Mesenchymal stem cell (in vitro differentiated cells and primary cell): Measurements from ENCODE around the gene CSH2. TPM values are rescaled to one million over a fixed set of nuclear protein-coding genes. Genes with fewer than 3 reads are reported as not detected.

Experiments used
- DNase-seq: peaks from one replicate; pipeline ENCODE4 v3.0.0-alpha.2; 2013
- H2AFZ ChIP-seq: one replicate; pipeline ENCODE4 v1.6.1; 2013; ENCODE audit warnings: low read depth, mild to moderate bottlenecking, control low read depth, inconsistent platforms, low read length, moderate library complexity
- H2AK5ac ChIP-seq: 2 replicates; pipeline ENCODE4 v1.6.1; 2013; ENCODE audit warnings: low read length, moderate library complexity, mild to moderate bottlenecking, inconsistent platforms; ENCODE audit not compliant: severe bottlenecking
- H2BK120ac ChIP-seq: one replicate; pipeline ENCODE4 v1.6.1; 2013; ENCODE audit warnings: low read depth, mild to moderate bottlenecking, inconsistent platforms, low read length, moderate library complexity
- H2BK12ac ChIP-seq, 2 experiments: one replicate each; pipeline ENCODE4 v1.6.1; 2013; ENCODE audit warnings: inconsistent platforms in 2 of 2, low read length in 2 of 2, mild to moderate bottlenecking in 2 of 2, moderate library complexity in 2 of 2, control low read depth in 1 of 2
- H2BK15ac ChIP-seq: one replicate; pipeline ENCODE4 v1.6.1; 2013; ENCODE audit warnings: mild to moderate bottlenecking, low read depth, inconsistent platforms; ENCODE audit not compliant: poor library complexity, severe bottlenecking
- H2BK5ac ChIP-seq: 2 replicates; pipeline ENCODE4 v1.6.1; 2013; ENCODE audit warnings: low read depth, mild to moderate bottlenecking, low read length, control low read depth, inconsistent platforms; ENCODE audit not compliant: poor library complexity, severe bottlenecking
- H3K14ac ChIP-seq, 2 experiments: one replicate each; pipeline ENCODE4 v1.6.1; 2013; ENCODE audit warnings: inconsistent platforms in 2 of 2, low read length in 2 of 2, control low read depth in 1 of 2, mild to moderate bottlenecking in 1 of 2, moderate library complexity in 1 of 2
- H3K18ac ChIP-seq, 2 experiments: one replicate each; pipeline ENCODE4 v1.6.1; 2013; ENCODE audit warnings: inconsistent platforms in 2 of 2, low read length in 2 of 2, control low read depth in 1 of 2, low read depth in 1 of 2, mild to moderate bottlenecking in 1 of 2
- H3K23ac ChIP-seq, 2 experiments: one replicate each; pipeline ENCODE4 v1.6.1; 2013; ENCODE audit warnings: inconsistent platforms in 2 of 2, low read length in 2 of 2, mild to moderate bottlenecking in 2 of 2, moderate library complexity in 2 of 2, control low read depth in 1 of 2
- H3K27ac ChIP-seq: 2 replicates; pipeline ENCODE4 v1.5.1; 2013; ENCODE audit warnings: mild to moderate bottlenecking, moderate library complexity, low read length, control low read depth, inconsistent platforms; ENCODE audit not compliant: poor library complexity, severe bottlenecking
- H3K27me3 ChIP-seq, 2 experiments: 2 replicates each; pipeline versions ENCODE4 v1.6.1 to v1.7.0; 2013; ENCODE audit warnings: low read length in 2 of 2, mild to moderate bottlenecking in 2 of 2, moderate library complexity in 2 of 2, control low read depth in 1 of 2, inconsistent platforms in 1 of 2; ENCODE audit not compliant: control insufficient read depth in 1 of 2, insufficient read depth in 1 of 2
- H3K36me3 ChIP-seq, 2 experiments: 2 replicates each; pipeline versions ENCODE4 v1.6.1 to v1.7.0; 2013; ENCODE audit warnings: low read length in 2 of 2, control low read depth in 1 of 2, inconsistent platforms in 1 of 2, low read depth in 1 of 2, mild to moderate bottlenecking in 1 of 2; ENCODE audit not compliant: insufficient read depth in 2 of 2, control insufficient read depth in 1 of 2
- H3K4ac ChIP-seq, 2 experiments: one replicate each; pipeline ENCODE4 v1.6.1; 2013; ENCODE audit warnings: inconsistent platforms in 2 of 2, low read length in 2 of 2, mild to moderate bottlenecking in 2 of 2, moderate library complexity in 2 of 2, control low read depth in 1 of 2, low read depth in 1 of 2
- H3K4me1 ChIP-seq: 2 replicates; pipeline ENCODE4 v1.6.1; 2013; ENCODE audit warnings: low read depth, low read length, control low read depth; ENCODE audit not compliant: control insufficient read depth, insufficient read depth
- H3K4me2 ChIP-seq: 2 replicates; pipeline ENCODE4 v1.6.1; 2013; ENCODE audit warnings: low read length, mild to moderate bottlenecking, inconsistent platforms; ENCODE audit not compliant: poor library complexity, severe bottlenecking
- H3K4me3 ChIP-seq, 2 experiments: 2 replicates each; pipeline versions ENCODE4 v1.5.1 to v1.7.0; 2013; ENCODE audit warnings: low read length in 2 of 2, mild to moderate bottlenecking in 2 of 2, control low read depth in 1 of 2, low read depth in 1 of 2; ENCODE audit not compliant: insufficient read depth in 1 of 2
- H3K79me1 ChIP-seq: replicated peaks from 2 replicates; pipeline ENCODE4 v1.6.1; 2013; ENCODE audit warnings: mild to moderate bottlenecking, control low read depth, low read length, inconsistent platforms; ENCODE audit not compliant: poor library complexity, severe bottlenecking
- H3K9ac ChIP-seq: 2 replicates; pipeline ENCODE4 v1.7.0; 2013; ENCODE audit warnings: mild to moderate bottlenecking, low read length, moderate library complexity
- H3K9me3 ChIP-seq: 2 replicates; pipeline ENCODE4 v1.7.0; 2013; ENCODE audit warnings: mild to moderate bottlenecking, low read length; ENCODE audit not compliant: control insufficient read depth
- H4K8ac ChIP-seq: one replicate; pipeline ENCODE4 v1.6.1; 2013; ENCODE audit warnings: inconsistent platforms, mild to moderate bottlenecking, low read length, moderate library complexity
- H4K91ac ChIP-seq: one replicate; pipeline ENCODE4 v1.6.1; 2013; ENCODE audit warnings: mild to moderate bottlenecking, low read length, inconsistent platforms
- WGBS: methylation state at CpG from one replicate; pipeline ENCODE4 v1.1.7; 2013; ENCODE audit warnings: mixed read lengths; 5-methylcytosine and 5-hydroxymethylcytosine counted together
- small RNA-seq: library from polyadenylated mRNA; stranded (forward); fragments of <200 nt; extraction: miRNeasy Mini kit (QIAGEN cat#:217004); gene quantifications from one replicate; pipeline ENCODE3, GENCODE V24; 2013; ENCODE audit warnings: low read depth

CSH2 gene

GRCh38 chr17:63824362-63824761 lies 49.1 kb downstream of the CSH2 start:
- no peak overlapping the region for H3K9ac ChIP-seq
- no peak overlapping the region for H2BK5ac ChIP-seq
- no peak overlapping the region for H3K23ac ChIP-seq
- no peak overlapping the region for H4K8ac ChIP-seq
- H3K4ac ChIP-seq = no peak overlapping the region
- H2AFZ ChIP-seq = no peak overlapping the region
- H3K79me1 ChIP-seq = peaks cover 22% of the 10 kb centered on the region
- DNase-seq = no peak
- no peak overlapping the region for H3K27ac ChIP-seq
- no peak overlapping the region for H3K4me2 ChIP-seq
- H2AK5ac ChIP-seq = no peak overlapping the region
- H3K36me3 ChIP-seq = peaks cover 56 to 76% of the 10 kb centered on the region in 2 experiments
- no peak overlapping the region for H3K14ac ChIP-seq
- no peak overlapping the region for H3K18ac ChIP-seq
- H3K4me3 ChIP-seq = no peak overlapping the region
- H3K4me1 ChIP-seq = peaks cover 15% of the 10 kb centered on the region
- H2BK12ac ChIP-seq = no peak overlapping the region
- H2BK15ac ChIP-seq = no peak overlapping the region
- H4K91ac ChIP-seq = no peak overlapping the region
- H3K27me3 ChIP-seq = no peaks in the 10 kb centered on the region
- no peak overlapping the region for H2BK120ac ChIP-seq
- 98% methylated on average over 8 of the region's 9 CpGs for WGBS
- H3K9me3 ChIP-seq = no peaks in the 10 kb centered on the region

- peaks cover 13% of the 10 kb centered on the region for H3K4me1 ChIP-seq
Measured at GRCh38 chr17:63823659-63824331, 49.7 kb downstream of the CSH2 start.

DNA sequence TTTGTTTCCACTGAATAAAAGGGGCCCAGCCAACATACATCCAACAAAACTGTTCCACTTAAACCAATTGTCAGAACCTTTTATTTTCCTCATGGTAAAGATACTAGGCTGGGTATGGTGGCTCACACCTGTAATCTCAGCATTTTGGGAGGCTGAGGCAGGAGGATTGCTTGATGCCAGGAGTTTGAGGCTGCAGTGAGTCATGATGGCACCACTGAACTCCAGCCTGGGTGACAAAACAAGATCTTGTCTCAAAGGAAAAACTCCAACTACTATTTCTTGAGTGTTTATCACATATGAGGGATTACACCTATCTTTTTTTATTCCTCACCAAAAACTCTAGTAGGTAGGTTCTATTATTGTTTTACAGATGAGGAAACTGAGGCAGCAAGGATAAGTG lies 50.9 kb downstream of the CSH2 start:
- H3K4me1 ChIP-seq = peaks cover 17% of the 10 kb centered on the region
- H3K9me3 ChIP-seq = no peaks in the 10 kb centered on the region
- no peak overlapping the region for H2AFZ ChIP-seq
- H3K23ac ChIP-seq = no peak overlapping the region
- no peak overlapping the region for H3K18ac ChIP-seq
- H3K79me1 ChIP-seq = peaks cover 20% of the 10 kb centered on the region
- no peak for DNase-seq
- no peak overlapping the region for H4K8ac ChIP-seq
- no peak overlapping the region for H3K4me2 ChIP-seq
- H3K27me3 ChIP-seq = no peaks in the 10 kb centered on the region
- H3K4me3 ChIP-seq = no peak overlapping the region
- no peak overlapping the region for H4K91ac ChIP-seq
- H2BK12ac ChIP-seq = no peak overlapping the region
- H2BK120ac ChIP-seq = no peak overlapping the region
- H3K27ac ChIP-seq = no peak overlapping the region
- no peak overlapping the region for H2AK5ac ChIP-seq
- H3K9ac ChIP-seq = no peak overlapping the region
- no peak overlapping the region for H3K14ac ChIP-seq
- H2BK15ac ChIP-seq = no peak overlapping the region
- no peak overlapping the region for H2BK5ac ChIP-seq
- H3K36me3 ChIP-seq = peaks cover 61 to 84% of the 10 kb centered on the region in 2 experiments
- H3K4ac ChIP-seq = no peak overlapping the region

More at GRCh38 chr17:63823659-63824331, 49.7 kb downstream of the CSH2 start:
- no peak overlapping the region for H3K27ac ChIP-seq
- no peak overlapping the region for H3K14ac ChIP-seq
- H3K4ac ChIP-seq = no peak overlapping the region
- no peak overlapping the region for H2AK5ac ChIP-seq
- H3K9ac ChIP-seq = no peak overlapping the region
- no peak overlapping the region for H3K4me3 ChIP-seq
- H2BK5ac ChIP-seq = no peak overlapping the region
- H3K9me3 ChIP-seq = no peaks in the 10 kb centered on the region
- H2BK12ac ChIP-seq = no peak overlapping the region
- no peak overlapping the region for H2AFZ ChIP-seq
- no peak overlapping the region for H3K4me2 ChIP-seq
- H4K91ac ChIP-seq = no peak overlapping the region
- H4K8ac ChIP-seq = no peak overlapping the region
- H3K18ac ChIP-seq = no peak overlapping the region
- DNase-seq = no peak
- H3K27me3 ChIP-seq = no peaks in the 10 kb centered on the region
- H3K36me3 ChIP-seq = peaks cover 52 to 76% of the 10 kb centered on the region in 2 experiments
- peaks cover 20% of the 10 kb centered on the region for H3K79me1 ChIP-seq
- H2BK120ac ChIP-seq = no peak overlapping the region
- no peak overlapping the region for H2BK15ac ChIP-seq
- no peak overlapping the region for H3K23ac ChIP-seq
- WGBS = 97% methylated on average over 13 of the region's 13 CpGs

Small RNA genes within 50 kb of the gene (small RNA-seq; reads per million reads assigned to genes)
- not detected for gene AC040958.1
- not detected for gene AC127029.1
- gene GH1 = not detected
